Measurements from ENCODE around the gene ID1.
"Not testable (repeated sequence)": the region's sequence is repeated elsewhere in the genome, so short reads cannot be mapped to it uniquely, and the experiment has no call there.

ID1 gene

DNA sequence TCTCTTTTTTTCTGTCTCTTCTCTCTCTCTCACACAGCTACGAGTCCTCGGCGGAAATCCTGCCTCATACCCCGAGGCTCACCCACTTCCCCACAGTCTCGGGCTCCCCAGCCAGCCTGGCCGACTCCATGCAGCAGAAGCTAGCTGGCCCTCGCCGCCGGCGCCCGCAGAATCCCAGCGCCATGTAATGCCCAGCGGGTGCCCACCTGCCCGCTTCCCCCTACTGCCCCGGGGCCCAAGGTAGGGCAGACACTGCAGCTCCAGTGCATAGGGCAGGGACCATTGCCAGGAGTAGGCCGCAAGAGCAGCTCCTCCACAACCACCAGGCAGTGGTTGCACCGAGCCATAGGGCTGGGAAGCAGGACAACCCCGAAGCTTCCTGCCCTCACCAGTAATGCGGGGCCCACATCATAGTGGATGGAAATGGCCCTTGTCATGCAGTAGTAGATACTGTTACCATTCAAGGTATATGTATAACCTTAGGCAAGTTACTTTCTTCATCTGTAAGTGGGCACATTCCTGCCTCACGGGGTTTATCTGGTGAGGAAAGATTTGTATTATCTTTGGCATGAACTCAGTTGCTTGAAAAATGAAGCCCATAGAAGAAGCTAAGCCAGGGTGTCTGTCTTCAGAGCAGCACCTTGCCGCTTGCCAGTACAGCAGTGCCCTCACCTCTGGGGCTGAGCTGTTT lies 36.9 kb upstream of the ID1 start:
- Histone ChIP-seq H3K9me3 (ENCODE audit: control insufficient read depth, insufficient read depth, low read length) (no peaks in the 10 kb centered on the region), H3K4me3 (ENCODE audit: low read depth, low read length) (no peak overlapping the region), H3K36me3 (ENCODE audit: control insufficient read depth, insufficient read depth, low read length) (peaks cover 35% of the 10 kb centered on the region), H3K27me3 (ENCODE audit: control insufficient read depth, insufficient read depth, low read length) (no peaks in the 10 kb centered on the region), H3K9ac (ENCODE audit: low read depth, low read length) (no peak overlapping the region), H3K4me1 (ENCODE audit: control insufficient read depth, insufficient read depth, low read length) (peaks cover 41% of the 10 kb centered on the region), H3K27ac (ENCODE audit: low read depth, low read length) (peak overlapping the region; percentile 29)

DNA sequence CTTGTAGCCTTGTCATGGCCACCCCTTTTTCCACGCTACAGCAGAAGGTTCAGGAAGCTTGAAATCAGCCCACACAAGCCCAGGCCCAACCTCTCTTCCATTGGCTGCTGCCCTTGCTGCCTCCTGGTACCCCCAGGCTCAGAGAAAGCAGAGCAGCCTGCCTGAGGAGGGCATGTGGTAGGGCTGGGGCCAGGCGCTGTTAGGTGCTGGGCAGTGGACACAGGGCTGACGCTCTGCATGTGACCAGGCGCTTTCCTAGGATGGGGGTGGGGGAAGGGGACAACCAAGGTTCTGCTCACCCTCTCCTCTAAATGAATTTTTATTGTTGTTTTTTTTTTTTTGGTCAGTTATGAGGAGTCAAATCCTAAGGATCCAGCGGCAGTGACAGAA lies 36.3 kb upstream of the ID1 start:
- H3K9ac ChIP-seq (ENCODE audit: low read depth, low read length): no peak overlapping the region
- H3K27ac ChIP-seq (ENCODE audit: low read depth, low read length): peak overlapping the region; percentile 41
- peaks cover 29% of the 10 kb centered on the region for H3K36me3 ChIP-seq (ENCODE audit: control insufficient read depth, insufficient read depth, low read length)
- no peaks in the 10 kb centered on the region for H3K27me3 ChIP-seq (ENCODE audit: control insufficient read depth, insufficient read depth, low read length)
- no peak overlapping the region for H3K4me3 ChIP-seq (ENCODE audit: low read depth, low read length)
- no peaks in the 10 kb centered on the region for H3K9me3 ChIP-seq (ENCODE audit: control insufficient read depth, insufficient read depth, low read length)
- H3K4me1 ChIP-seq (ENCODE audit: control insufficient read depth, insufficient read depth, low read length): peaks cover 46% of the 10 kb centered on the region

DNA sequence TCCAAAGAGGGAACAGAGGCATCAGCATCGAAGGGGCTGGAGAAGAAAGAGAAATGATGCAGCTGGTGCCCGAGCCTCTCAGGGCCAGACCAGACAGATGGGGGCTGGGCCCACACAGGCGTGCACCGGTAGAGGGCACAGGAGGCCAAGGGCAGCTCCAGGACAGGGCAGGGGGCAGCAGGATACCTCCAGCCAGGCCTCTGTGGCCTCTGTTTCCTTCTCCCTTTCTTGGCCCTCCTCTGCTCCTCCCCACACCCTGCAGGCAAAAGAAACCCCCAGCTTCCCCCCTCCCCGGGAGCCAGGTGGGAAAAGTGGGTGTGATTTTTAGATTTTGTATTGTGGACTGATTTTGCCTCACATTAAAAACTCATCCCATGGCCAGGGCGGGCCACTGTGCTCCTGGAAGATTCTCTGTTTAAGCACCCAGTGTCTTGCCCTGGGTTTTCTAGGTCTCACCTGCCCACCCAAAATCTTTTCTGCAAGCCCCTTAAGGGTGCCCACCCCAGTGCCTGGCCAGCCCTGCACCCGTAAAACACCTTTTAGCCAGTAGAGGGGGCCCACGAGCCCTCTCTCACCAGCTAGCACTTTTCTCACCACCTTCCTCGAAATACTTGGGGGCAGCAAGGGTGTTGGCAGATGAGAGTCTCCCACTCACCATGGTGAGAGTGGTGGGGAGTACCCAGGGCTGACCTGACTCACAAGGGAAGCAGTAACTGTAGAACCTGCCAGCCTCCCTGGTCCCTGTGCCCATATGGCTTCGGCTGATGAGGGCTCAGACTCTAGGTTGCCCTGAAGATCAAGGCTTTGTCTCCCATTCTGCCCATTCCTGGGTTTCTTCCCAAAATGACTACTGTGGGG lies 35.7 kb upstream of the ID1 start:
- Histone ChIP-seq H3K4me3 (ENCODE audit: low read depth, low read length) (no peak overlapping the region), H3K9ac (ENCODE audit: low read depth, low read length) (no peak overlapping the region), H3K27me3 (ENCODE audit: control insufficient read depth, insufficient read depth, low read length) (no peaks in the 10 kb centered on the region), H3K27ac (ENCODE audit: low read depth, low read length) (peak overlapping the region; percentile 63), H3K9me3 (ENCODE audit: control insufficient read depth, insufficient read depth, low read length) (no peaks in the 10 kb centered on the region), H3K4me1 (ENCODE audit: control insufficient read depth, insufficient read depth, low read length) (peaks cover 51% of the 10 kb centered on the region), H3K36me3 (ENCODE audit: control insufficient read depth, insufficient read depth, low read length) (peaks cover 23% of the 10 kb centered on the region)

DNA sequence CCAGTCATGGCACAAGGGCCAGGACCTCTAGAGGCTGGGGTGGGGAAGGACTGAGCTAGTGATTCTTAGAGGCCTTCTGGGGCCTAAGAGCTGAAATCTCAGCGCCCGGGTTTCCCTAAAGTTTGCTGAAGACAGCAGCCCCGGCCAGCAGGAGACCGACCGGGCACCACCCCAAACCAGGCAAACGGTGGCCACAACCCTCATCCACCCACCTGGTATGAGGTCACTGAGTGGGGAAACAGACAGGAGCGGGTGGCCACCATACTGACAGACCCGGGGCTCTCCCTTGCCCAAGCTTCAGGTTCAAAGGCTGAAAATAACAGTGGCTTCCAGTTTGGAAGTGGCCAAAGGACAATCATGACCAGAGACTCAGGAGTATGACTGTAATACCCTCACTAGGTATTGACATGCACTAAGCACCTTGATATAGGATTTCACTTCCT lies 35.0 kb upstream of the ID1 start:
- Histone ChIP-seq H3K4me3 (ENCODE audit: low read depth, low read length) (no peak overlapping the region), H3K36me3 (ENCODE audit: control insufficient read depth, insufficient read depth, low read length) (peaks cover 21% of the 10 kb centered on the region), H3K4me1 (ENCODE audit: control insufficient read depth, insufficient read depth, low read length) (peaks cover 51% of the 10 kb centered on the region), H3K27ac (ENCODE audit: low read depth, low read length) (peak overlapping the region; percentile 63), H3K9ac (ENCODE audit: low read depth, low read length) (no peak overlapping the region), H3K9me3 (ENCODE audit: control insufficient read depth, insufficient read depth, low read length) (no peaks in the 10 kb centered on the region), H3K27me3 (ENCODE audit: control insufficient read depth, insufficient read depth, low read length) (no peaks in the 10 kb centered on the region)

DNA sequence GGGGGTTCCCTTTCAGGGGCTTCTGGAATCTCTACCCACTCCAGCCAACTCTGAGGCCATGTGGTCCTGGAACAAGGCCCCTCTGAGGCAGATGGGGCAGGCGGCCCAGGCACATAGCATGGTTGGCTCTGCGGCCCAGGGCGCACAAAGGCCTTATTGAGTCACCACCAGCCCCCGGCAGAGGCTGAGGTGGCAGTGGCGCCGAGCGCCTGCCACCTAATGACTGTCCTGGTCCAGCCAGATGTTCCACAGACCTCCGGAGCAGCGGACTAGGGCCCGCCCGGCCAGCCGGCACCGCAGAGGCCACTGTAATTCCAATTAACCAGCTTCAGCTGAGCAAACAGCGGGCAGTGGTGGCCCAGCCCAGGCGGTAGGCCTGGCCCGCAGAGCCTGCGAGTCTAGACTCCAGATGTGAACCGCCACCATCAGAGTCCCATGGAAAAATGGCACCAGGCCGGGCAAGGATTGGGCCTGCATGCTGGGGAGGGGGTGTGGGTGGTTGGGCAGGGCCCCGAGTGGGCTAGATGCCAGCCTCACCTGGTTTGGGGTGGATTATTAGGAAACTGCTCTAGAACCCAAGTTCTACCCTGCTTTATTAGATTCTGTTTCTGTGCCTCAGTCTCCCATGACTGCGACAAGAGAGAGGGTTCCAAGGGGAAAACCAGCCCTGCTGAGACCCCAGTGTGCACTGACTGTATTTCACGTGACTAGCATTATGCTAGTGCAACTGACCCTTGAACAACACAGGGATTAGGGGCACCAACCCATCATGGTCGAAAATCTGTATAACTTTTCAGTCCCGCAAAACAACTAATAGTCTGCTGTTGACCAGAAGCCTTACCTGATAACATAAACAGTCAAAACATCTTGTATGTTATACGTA lies 34.1 kb upstream of the ID1 start:
- Histone ChIP-seq H3K4me1 (ENCODE audit: control insufficient read depth, insufficient read depth, low read length) (peaks cover 51% of the 10 kb centered on the region), H3K9ac (ENCODE audit: low read depth, low read length) (no peak overlapping the region), H3K27ac (ENCODE audit: low read depth, low read length) (peak overlapping the region; percentile 39)

DNA sequence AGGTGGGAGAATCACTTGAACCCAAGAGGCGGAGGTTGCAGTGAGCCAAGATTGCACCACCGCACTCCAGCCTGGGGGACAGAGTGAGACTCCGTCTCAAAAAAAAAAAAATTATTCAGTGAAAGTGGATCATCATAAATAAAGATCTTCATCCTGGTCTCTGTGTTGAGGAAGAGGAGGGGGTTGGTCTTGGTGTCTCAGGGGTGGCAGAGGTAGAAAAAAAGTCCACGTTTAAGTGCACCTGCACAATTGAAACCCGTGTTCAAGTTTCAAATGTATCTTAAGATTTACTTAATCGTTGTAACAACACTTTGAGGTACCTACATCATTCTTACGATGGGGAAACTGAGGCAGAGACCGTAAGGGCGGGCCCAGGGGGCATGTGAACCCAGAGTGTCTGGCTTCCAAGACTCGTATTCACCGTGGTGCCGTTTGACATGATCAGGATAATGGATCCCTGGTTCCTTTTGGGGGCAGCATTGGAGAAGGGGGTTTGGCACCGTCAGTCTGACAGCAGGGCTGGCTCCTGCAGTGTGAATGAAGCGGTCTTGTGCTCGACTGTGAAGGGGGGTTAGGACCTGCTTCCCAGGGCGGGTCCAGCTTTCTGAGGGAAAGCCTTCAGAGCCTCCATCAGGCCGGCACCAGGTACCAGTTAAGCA lies 32.9 kb upstream of the ID1 start:
- Histone ChIP-seq H3K27ac (ENCODE audit: low read depth, low read length) (peak overlapping the region; percentile 99), H3K9me3 (ENCODE audit: control insufficient read depth, insufficient read depth, low read length) (no peaks in the 10 kb centered on the region), H3K4me3 (ENCODE audit: low read depth, low read length) (peak overlapping the region; percentile 53), H3K36me3 (ENCODE audit: control insufficient read depth, insufficient read depth, low read length) (peaks cover 6% of the 10 kb centered on the region), H3K9ac (ENCODE audit: low read depth, low read length) (peak overlapping the region; percentile 84), H3K27me3 (ENCODE audit: control insufficient read depth, insufficient read depth, low read length) (no peaks in the 10 kb centered on the region), H3K4me1 (ENCODE audit: control insufficient read depth, insufficient read depth, low read length) (peaks cover 51% of the 10 kb centered on the region)

More for the DNA sequence above, 34.1 kb upstream of the ID1 start:
- Histone ChIP-seq H3K4me3 (ENCODE audit: low read depth, low read length) (no peak overlapping the region), H3K36me3 (ENCODE audit: control insufficient read depth, insufficient read depth, low read length) (peaks cover 14% of the 10 kb centered on the region), H3K27me3 (ENCODE audit: control insufficient read depth, insufficient read depth, low read length) (no peaks in the 10 kb centered on the region), H3K9me3 (ENCODE audit: control insufficient read depth, insufficient read depth, low read length) (no peaks in the 10 kb centered on the region)

DNA sequence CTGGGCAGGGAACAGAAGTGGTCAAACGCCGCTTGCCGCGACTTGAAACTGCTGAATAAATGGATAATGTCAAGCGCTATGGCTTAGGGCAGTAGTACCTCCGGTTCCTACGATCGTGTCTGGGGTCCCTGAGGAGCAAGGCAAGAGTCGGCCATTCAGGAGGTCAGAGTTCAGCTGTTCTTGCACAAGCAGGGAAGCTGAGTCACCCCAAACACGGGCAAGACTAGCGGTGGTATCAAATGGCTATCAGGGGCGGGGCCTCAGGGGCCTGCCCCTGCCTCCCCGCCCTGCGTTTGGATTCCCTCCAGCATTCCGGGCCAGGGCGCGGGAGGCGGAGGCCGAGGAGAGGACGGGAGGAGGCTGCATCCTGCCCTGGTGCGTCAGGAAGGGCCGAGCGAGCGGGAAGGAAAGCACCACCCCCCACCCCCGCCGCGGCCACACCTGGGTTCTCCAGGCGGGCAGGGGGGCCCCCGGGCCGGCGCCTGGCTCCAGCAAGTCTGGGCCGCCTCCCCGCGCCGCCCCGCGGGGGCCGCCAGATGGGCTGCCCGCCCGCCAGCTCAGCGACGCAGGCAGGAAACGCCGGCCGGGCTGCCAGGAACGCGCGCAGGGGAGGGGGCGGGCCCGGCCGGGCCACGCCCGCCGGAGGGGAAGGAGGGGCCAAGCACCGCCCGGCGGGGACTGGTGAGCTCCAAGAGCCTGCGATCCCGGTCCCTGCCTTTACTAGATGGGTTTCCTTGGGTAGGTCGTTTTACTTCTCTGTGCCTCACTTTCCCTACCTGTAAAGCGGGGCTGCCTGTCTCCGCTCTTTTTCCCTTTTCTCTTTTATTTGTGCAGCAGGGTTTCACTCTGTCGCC lies 32.2 kb upstream of the ID1 start:
- peaks cover 44% of the 10 kb centered on the region for H3K4me1 ChIP-seq (ENCODE audit: control insufficient read depth, insufficient read depth, low read length)

DNA sequence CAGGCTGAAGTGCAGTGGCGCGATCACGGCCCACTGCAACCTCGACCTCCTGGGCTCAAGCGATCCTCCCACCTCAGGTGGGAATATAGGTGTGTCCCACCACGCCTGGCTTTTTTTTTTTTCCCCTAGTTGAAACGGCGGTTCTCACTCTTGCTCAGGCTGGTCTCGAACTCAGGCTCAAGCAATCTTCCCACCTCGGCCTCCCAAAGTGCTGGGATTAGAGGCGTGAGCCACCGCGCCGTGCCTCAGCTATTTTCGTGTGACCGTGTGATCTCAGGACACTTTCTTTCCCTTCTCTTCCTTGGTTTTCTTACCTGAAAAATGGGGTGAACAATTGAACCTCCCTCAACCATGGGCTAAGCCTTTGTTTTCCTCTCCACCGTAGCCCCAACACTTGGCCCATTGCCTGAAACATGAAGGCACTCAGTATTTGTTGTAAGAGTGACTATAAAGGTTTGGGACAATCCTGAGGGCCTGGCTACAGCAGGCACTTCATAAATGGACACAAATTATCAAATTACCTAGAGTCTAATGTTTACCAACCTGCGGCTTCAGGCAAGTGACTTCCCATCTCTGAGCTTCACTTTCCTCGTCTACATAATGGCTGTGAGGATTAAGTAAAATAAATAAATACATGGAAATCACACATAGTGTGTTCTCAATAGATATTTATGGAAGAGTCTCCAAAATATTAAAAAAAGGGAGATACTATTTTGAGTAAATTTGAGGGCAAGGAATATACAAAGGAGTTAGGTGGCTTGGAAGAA lies 31.4 kb upstream of the ID1 start:
- Histone ChIP-seq H3K27me3 (ENCODE audit: control insufficient read depth, insufficient read depth, low read length) (no peaks in the 10 kb centered on the region), H3K9me3 (ENCODE audit: control insufficient read depth, insufficient read depth, low read length) (no peaks in the 10 kb centered on the region), H3K27ac (ENCODE audit: low read depth, low read length) (peak overlapping the region; percentile 99), H3K36me3 (ENCODE audit: control insufficient read depth, insufficient read depth, low read length) (peaks cover 2% of the 10 kb centered on the region; the same call in 1 of the 2 replicates), H3K4me3 (ENCODE audit: low read depth, low read length) (peak overlapping the region; percentile 62), H3K9ac (ENCODE audit: low read depth, low read length) (peak overlapping the region; percentile 45), H3K4me1 (ENCODE audit: control insufficient read depth, insufficient read depth, low read length) (peaks cover 36% of the 10 kb centered on the region)

More for the DNA sequence above, 32.2 kb upstream of the ID1 start:
- peak overlapping the region; percentile 84 for H3K9ac ChIP-seq (ENCODE audit: low read depth, low read length)
- H3K36me3 ChIP-seq (ENCODE audit: control insufficient read depth, insufficient read depth, low read length): peaks cover 2% of the 10 kb centered on the region; the same call in 1 of the 2 replicates
- peak overlapping the region; percentile 62 for H3K4me3 ChIP-seq (ENCODE audit: low read depth, low read length)
- H3K27ac ChIP-seq (ENCODE audit: low read depth, low read length): peak overlapping the region; percentile 99
- H3K27me3 ChIP-seq (ENCODE audit: control insufficient read depth, insufficient read depth, low read length): no peaks in the 10 kb centered on the region
- H3K9me3 ChIP-seq (ENCODE audit: control insufficient read depth, insufficient read depth, low read length): no peaks in the 10 kb centered on the region

DNA sequence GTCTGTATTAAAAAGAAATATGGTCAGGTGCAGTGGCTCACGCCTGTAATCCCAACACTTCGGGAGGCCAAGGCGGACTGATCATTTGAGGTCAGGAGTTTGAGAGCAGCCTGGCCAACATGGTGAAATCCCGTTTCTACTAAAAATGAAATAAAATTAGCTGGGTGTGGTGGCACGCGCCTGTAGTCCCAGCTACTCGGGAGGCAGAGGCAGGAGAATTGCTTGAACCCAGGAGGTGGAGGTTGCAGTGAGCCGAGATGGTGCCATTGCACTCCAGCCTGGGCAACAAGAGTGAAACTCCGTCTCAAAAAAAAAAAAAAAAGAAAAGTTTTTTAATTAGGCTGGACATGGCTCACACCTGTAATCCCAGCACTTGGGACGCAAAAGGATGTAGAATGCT lies 30.1 kb upstream of the ID1 start:
- not testable (repeated sequence) for H3K27ac ChIP-seq (ENCODE audit: low read depth, low read length); H3K36me3 ChIP-seq (ENCODE audit: control insufficient read depth, insufficient read depth, low read length)
- peaks cover 27% of the 10 kb centered on the region for H3K4me1 ChIP-seq (ENCODE audit: control insufficient read depth, insufficient read depth, low read length)

More for the DNA sequence above, 30.1 kb upstream of the ID1 start:
- H3K27me3 ChIP-seq (ENCODE audit: control insufficient read depth, insufficient read depth, low read length); H3K9me3 ChIP-seq (ENCODE audit: control insufficient read depth, insufficient read depth, low read length); H3K4me3 ChIP-seq (ENCODE audit: low read depth, low read length); H3K9ac ChIP-seq (ENCODE audit: low read depth, low read length): not testable (repeated sequence)

Data from HUES48 (cell line).